Activated CD4-positive, CD25-positive, alpha-beta regulatory T cell treated with anti-CD3 and anti-CD28 coated beads, Interleukin-2, amount 50 U/mL, for 16 hours (primary cell): ENCODE results near the gene CCDC57.

Source experiments
- DNase-seq: peaks from one replicate; pipeline ENCODE4 v3.0.0-alpha.2; 2020; ENCODE audit warnings: low read depth, low spot score

Gene CCDC57

DNA sequence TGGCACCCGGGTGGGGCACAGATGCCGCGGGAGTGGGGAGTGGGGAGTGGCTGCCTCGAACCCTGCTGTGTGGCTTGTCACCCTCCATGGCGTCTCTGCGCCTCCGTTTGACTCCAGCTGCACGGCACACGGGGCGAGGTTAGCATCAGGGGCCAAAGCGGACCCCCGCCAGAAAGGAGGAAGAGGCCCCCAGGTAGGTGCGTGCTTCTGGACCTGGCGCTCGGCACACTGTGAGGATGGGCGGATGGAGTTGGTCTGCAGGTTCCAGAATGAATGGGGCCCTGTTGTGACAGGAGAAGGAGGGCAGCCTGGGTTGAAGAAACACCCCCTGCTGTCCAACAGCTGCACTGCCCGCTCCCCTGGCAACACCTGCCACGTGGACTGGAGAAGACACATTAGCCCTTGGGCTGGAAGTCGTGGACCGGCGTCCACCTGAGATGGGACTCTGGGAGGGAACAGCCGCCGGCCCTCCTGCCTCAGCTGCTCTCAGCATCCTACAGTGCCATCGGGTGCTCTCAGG, 105.2 kb downstream of the CCDC57 start:
- no peak for DNase-seq

DNA sequence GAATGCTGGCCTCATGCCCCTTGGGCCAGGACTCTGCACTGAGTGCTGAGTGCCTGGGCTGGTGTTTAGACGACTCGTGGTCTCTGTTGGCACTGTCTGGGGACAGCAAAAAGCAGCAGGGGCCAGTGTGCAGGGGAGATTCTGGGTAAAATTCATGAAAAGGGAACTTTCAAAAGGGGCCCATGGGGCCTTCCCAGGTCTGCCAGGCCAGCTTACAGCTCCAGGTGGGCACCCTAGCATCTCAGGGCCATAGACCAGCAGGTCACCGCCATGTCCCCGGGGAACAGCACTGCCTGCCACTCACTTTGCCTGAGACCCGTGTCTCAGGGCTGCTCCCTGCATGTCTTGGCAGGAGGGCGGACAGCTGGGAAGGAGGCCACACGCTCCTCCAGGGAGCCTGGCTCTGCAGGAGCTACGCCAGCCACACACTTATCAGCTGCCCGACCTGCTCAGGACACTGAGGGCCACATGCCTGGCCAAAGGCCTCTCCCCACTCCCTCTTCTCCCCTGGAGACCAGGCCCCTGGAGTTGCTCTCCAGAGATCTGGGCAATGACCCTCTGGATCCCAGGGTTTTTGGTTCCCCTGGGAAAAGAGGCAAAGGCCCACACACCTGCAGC, 105.8 kb downstream of the CCDC57 start:
- DNase-seq = no peak

DNA sequence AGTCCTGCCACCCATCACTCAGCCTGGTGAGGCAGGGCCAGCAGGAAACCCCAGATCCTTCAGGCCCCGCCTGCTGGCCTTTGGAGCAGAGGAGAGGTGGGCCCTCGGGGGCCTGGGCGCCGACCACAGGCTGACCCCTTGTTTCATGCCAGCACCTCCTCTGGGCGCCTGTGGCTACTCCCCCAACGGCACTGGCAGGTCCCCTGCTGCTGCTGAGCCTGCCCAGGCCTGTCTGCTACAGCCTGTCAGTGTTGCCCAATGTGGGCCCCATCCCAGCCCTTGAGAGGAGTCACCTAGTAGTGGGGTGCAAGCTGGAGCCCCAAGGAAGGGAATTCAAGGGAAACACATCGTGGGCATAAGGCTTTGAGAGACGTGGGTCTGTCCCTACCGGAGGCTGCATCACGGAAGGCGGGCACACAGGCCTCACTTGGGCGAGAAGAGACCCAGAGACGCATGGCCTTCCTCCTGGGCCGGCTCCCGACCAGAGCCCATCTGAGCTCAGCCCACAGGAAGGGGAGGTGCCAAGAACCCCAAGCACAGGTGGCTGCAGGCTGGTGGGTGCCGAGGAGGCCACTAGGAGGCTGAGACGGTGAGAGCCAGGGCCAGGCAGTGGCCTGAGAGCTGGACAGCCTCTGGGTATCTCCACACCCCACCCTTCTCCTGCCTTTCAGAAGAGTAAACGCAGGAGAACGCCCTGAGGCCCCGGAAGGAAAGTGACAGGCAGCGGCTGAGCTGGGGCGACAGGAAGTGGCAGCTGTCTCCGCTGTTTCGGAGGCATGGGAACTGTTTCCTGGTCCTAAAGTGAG, 106.6 kb downstream of the CCDC57 start:
- DNase-seq = peak; percentile 30

DNA sequence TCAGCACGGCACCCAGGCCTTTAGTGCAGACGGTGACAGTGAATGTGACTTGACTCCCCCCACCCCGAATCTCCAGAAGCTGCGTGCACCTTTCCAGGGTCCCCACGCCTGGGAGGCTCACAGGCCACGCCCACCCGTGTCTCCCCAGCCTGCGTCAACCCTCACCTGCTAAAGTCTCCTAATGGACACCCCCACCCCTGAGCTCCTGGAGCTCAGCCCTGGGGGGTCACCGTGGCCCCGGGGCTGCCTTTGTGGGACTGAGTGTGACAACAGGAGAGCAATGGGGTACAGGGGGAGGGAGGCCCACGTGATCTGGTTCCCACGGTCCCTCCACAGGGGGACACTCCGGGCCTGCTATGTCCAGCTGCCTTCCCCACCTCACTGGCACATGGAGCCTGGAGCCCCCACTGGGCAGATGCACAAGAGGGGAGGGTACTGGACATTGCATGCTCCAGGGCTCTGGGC, 107.2 kb downstream of the CCDC57 start:
- DNase-seq = no peak

DNA sequence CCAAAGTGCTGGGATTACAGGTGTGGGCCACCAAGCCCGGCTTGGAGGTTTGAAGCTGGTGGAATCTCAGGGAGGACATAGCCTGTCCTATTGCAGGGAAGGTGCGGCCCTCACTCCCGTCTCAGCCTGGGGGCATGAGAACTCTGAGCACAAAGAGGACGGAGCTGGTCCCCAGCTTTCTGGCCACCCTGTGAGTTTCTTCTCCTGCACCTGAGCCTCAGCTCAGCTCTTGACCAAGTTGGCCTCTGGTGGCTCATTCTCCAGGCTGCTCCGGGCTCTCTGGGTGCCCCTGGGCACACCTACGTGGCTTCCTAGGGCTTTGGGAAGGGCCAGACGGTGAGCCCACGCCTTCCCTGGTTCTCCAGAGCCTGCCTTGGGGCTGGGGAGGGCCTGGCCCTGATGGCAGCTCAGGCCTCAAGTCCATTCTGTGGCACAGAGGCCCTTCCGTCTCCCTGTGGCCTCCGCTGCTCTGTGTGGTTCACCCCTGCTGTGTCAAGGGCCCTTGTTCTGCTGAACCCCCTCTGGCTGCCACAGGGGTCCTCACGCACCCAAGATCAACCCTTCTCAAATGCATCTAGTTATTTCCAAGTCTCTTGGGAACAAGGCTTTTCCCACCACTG, 107.7 kb downstream of the CCDC57 start:
- no peak for DNase-seq

DNA sequence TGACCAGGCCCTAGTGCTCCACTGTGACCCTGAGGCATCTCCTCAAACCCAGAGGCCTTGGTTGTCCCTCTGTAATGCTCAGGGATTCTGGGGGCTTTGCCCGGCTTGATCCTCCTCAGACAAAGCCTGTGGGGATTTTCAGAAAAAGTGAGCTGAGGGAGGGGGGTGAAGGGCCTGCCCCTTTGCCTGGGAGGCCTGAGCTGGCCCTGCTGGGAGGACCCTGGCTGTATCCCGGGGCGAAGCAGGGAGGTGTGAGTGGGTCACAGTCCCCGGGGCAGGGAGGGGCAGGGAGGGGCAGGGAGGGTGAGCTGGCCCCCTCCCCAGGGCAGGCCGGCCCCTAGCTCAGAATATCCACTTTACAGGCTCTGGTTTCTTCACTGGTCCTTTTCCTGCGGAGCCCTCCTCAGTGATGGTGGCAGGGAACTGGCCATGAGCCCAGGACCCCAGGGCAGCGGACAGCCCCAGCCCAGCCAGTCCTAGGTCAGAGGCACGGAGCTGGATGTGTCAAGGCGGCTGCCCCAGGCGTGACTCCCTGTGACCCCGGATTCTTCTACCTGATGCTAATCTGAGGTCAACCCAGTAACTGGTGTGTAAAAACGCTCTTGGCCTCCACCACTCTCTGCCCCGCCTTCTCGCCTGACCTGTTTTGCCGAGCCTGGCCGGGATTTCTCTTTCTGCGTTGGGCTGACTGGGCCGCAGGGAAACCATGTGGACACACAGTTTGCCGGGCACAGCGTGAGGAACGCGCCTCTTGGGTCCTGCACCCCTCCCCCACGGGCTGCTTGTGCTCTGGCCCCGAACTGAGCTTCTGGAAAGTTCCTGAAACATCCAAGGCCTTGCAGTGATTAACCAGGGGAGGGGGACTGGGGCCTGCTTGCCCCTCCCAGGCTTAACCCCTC, 108.8 kb downstream of the CCDC57 start:
- DNase-seq = no peak

DNA sequence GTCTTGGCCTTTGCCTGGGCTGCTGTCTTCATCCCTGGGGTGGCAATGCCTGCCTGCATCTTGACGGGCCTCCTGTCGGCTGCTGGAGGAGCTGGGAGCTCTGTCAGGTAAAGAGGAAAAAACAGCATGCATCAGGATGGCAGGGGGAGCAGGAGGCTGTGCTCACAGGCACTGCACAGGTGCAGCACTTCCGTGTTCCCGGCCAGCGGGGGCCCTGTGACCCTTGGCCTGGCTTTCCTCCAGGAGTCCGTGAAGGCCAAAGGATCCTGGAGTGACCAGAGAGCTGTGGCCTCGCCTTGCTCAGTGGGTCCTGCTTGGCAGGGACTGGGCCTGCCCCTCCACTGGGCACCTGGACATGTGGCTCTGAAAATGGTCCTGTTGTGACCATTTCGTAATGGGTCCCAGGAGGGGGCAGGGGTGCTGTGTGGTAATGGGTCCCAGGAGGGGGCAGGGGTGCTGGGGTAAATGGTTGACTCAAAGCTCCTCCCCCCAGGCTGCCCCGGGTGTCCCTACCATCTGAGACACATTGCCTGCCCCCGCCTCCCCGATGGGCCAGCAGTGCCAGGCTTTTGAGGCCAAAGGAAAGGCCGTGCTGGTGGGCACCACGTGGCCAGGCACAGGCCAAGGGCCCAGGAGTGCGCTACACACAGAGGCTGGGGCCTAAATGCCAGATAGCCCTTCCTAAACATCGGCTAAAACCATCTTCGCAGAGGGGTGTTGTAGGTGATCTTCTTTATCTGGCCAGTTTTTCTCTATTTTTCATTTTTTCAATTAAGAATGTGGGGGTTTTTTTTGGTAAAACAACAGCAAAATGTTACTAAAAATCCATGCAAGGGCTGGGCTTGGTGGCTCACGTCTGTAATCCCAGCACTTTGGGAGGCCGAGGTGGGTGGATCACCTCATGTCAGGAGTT, 110.6 kb downstream of the CCDC57 start:
- DNase-seq = no peak

DNA sequence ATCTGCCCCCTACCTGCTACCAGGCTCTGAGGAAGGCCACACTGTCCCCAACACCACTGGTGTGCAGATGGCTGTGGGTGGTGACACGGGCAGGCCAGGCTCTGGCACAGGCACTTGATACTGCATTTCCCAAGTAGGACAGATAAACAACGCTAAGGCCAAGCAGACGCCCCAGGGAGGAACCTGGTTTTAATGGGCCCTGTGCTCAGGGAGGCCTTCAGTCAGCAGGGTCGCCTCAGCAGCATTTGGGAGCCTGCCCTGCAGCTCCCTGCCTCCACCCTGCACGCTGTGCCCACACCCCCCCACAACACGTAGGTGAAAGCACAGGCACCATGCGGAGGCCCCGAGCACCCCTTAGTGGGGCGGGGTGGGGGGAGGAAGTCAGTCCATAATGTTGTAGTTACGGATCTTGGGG, 111.3 kb downstream of the CCDC57 start:
- no peak for DNase-seq

DNA sequence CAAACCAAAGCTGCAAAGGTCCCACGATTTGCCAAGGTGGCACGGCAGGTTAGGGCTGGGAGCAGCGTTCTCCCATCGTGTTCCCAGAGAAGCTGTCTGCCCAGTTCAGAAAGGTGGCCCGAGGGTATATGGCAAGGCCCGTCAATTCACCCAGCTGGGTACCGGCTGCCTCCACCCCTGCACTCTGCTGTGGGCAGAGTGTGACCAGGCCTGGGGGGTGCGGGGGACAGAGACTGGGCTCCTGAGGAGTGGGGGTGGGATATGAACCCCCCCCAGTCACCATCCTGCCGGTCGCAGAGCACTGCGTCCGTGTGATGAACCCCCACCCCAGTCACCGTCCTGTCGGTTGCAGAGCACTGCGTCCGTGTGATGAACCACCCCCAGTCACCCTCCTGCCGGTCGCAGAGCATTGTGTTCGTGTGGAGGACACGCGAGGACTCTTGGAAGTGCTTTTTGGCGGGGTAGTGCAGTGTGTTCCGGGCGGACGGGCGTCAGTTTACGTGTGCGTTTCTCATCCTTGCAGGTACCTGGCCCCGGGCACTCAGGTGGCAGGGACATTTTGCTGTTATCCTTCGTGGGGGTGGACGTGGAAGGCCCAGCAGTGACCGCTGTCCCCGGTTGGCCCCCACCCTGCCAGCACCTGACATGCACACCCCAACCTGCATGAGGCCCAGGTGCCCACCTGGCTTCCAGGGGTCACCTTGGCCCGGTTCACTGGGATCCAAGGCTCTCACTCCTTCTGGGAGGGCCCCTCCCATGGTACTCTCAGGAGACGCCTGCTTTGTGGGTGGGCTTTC, 111.9 kb downstream of the CCDC57 start:
- no peak for DNase-seq

DNA sequence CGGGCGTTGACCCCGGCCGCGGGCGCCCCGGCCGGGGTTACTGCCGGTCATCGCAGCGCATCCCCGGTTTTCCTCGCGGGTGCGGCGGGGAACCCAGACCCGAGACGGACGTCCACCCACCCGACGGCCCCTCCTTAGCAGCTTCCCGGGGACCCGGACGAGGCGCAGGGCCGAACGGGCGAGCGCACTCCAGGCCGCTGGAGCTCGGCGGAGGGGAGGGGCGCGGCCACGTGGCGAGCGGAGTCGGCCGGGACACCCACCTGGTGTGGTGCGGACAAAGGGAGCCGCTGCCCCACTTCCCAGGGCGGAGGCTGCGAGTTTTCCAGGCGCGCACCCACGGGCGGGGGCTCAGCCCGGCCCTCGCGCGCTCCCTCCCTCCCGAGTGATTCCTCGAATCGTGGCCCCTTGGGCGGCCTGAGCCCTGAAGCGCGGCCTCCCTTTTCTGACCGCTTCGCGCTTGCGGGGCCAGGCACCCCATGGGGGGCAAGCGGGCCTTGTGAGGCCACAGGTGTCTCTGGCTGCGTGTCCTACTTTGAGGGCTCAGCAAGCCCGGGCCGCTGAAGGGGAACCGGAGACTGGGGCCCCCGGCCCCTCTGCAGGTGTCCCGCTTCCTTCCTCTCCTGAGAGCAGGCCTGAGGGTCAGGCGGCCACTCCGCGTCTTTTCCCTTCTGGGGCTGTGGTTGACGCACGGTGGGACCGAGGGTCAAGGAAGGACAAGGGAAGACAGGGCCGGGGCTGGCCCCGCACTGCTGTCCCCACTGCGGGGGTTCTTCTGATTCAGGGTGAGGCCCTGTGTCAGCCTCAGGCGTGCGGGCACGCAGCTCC, 113.5 kb downstream of the CCDC57 start:
- no peak for DNase-seq

DNA sequence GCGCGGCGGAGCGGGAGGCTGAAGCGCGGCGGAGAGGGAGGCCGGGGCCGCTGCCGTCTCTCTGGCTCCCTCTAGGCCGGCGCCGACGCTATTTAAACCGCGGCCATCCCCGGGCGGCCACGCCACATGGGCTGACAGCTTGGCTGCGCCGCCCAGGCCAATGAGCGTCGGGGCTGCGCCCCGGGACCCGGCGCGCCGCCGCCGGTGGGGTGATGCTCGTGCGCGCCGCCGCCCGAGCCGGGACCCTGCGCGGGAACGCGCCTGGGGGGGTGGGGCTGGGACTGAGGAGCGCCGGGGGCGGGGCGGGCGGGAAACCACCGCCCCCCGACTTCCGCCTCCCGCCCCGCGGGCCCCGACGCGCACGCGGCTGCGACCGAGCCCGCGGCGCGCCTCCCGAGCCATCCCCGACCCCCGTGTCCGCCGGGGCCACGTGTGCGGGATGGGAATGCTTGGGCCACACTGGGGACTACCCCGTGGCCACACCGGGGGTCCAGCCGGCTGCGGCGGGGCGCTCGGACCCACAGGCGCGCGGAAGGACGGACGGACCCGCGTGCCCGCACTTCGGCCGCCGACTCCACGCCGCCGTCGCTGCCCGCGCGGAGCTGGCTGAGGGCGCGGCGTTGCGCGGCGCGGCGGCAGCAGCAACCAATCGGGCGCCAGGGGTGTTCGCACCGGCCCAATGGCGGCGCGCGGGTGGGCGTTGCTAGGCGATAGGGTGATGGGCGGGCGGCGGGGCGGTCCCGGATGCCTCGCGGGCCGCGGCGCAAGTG, 114.3 kb downstream of the CCDC57 start, which contains the start of gene FASN:
Gene FASN, minus strand, starts transcription at position 68 of the 770 bp plus-strand sequence. CDS start 1,791 bp downstream, outside the sequence.
- peak; percentile 79 for DNase-seq

DNA sequence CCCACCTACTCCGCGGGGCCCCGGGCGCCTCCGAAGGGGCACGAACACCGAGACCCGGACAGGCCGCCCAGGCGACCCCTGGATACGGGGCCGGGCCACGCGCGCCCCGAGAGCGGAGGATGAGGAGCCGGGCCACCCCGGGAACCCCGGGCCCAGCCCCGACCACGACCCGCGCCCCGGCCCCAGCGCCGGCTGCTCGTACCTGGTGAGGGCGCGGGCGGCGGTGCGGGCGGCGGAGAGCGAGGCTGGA, 114.8 kb downstream of the CCDC57 start:
- DNase-seq = no peak

DNA sequence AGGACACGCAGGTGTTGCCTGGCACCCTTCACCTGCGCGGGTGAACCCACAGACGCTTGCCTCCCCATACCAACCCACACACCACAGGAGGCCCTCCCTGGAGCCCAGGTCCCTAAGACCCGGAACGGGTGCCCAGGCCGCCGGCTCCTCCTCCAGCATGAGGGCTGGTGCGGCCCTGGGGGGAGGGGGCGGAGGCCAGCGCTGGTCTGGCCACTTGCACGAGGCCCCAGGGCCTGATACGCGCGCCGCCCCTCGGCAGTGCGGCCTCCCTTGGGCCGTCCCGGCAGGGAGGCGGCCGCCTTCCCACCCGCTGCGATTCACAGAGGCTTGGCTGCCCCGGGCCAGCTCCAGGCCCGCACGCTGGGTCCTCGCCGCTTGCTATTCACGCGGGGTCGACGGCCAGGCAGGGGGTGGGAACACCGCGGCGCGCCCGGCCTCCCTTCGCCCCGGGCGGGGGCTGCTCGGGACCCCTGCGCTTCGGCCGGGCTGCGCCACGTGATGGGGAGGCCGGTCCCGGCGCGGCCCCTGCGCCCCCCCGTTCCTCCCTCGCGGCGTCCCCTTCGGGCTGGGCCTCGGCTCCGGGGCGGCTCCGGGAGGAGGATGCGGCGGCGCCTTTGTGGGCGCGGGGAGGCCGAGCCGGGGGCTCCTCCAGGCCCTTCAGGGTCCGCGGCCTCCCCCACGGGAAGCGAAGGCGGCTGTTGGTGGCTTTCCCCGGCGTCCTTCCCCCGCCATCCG, 115.3 kb downstream of the CCDC57 start:
- no peak for DNase-seq

DNA sequence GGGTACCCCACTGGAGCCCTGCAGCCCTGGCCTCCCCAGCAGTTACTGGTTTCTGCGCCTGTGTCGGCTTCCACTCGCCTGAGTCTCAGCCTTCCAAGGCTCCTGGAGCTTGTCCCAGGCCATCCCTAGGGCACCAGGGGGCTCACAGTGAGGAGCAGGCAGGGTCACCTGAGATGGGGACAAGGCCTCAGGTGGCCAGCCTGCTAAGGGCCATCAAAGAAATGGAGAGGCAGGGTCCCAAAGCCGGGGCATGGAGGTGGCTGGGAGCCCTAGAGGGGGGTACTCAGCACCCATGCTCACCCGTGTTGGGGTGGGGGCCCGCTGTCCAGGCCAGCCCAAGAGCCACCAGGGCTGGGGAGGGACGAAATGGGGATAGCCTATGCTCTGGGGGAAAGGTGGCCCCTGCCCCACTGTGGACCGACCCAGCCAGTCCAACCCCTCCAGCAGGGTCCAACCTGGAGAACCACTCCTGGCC, 115.9 kb downstream of the CCDC57 start:
- DNase-seq = no peak

DNA sequence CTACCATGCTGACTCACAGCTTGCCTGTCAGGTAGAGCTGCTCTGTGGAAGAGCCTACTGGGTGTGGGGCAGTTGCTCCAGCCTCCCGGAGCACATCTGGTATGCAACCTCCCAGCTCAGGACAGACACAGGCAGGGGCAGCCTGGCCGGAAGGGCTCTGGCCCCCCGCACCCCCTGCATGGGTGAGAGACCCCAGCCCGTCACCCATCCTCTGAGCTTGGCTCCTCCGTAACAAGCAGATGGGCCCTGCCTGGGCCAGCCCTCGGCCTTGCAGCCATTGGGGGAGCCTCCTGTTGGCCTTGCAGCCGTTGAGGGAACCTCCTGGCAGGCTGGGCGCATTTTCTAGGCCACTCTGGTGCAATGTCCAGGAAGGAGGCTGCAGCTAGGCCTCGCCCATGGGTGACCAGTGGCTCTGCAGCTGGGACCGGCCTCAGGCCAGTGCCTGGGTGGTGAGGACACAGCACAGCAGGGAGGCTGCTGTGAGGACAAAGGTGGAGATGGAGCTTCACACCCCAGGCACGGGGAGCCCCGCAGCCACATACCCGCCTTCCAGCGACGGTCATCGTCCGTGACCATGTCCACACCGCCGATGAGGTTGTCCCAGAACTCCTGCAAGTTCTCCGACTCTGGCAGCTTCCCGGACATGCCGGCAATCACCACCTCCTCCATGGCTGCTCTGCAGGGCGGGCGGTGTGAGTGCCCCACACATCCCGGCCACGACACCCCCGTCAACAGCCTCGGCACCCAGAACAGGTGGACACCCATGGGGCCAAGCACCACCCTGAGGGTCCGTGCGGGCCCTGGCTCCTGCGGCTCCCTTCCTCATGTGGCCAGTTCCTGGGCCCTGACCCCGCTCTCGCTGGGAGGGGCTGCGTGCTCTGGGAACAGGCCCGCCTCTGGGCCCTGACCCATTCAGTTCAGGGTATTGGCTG, 116.6 kb downstream of the CCDC57 start:
- no peak for DNase-seq
